Neural crest cell (in vitro differentiated cells): Measurements from ENCODE around the gene EMP1. TPM values are rescaled to one million over a fixed set of nuclear protein-coding genes. Genes with fewer than 3 reads are reported as not detected.

Experiments
- DNase-seq: peaks from one replicate; pipeline ENCODE4 v3.0.0; 2021; ENCODE audit warnings: low read depth, mixed read lengths, low spot score
- H3K27ac Mint-ChIP-seq: one replicate; pipeline ENCODE4 v1.8.0; 2021; ENCODE audit warnings: mild to moderate bottlenecking, mixed read lengths; ENCODE audit not compliant: unreplicated experiment
- H3K27me3 Mint-ChIP-seq: 2 replicates; pipeline ENCODE4 v1.8.0; 2021; ENCODE audit warnings: low read depth, mild to moderate bottlenecking, mixed read lengths
- H3K36me3 Mint-ChIP-seq: 2 replicates; pipeline ENCODE4 v1.8.0; 2021; ENCODE audit warnings: low read depth, mild to moderate bottlenecking, mixed read lengths
- H3K4me1 Mint-ChIP-seq: 2 replicates; pipeline ENCODE4 v1.8.0; 2021; ENCODE audit warnings: mixed read lengths
- H3K4me3 Mint-ChIP-seq: one replicate; pipeline ENCODE4 v1.8.0; 2021; ENCODE audit warnings: mild to moderate bottlenecking, mixed read lengths
- H3K9me3 Mint-ChIP-seq: 2 replicates; pipeline ENCODE4 v1.8.0; 2021; ENCODE audit warnings: mixed read lengths
- CTCF ChIP-seq: fragments of 200-600 bp; sonication (generic); conservative IDR thresholded peaks from 2 replicates; pipeline ENCODE4 v1.5.0; 2021; ENCODE audit warnings: antibody characterized with exemption, mild to moderate bottlenecking
- total RNA-seq: library from RNA; stranded (reverse); gene quantifications from 2 replicates; pipeline ENCODE4 v1.2.1, GENCODE V29; 2021

Gene EMP1
- total RNA-seq, 1 donor from 2014 or later = 0.68 TPM

GRCh38 chr12:13233830-13234641 is 37.5 kb downstream of the EMP1 start:
- Mint-ChIP-seq H3K27me3 (no peaks in the 10 kb centered on the region), H3K27ac (no peak overlapping the region), H3K4me3 (no peak overlapping the region), H3K4me1 (no peaks in the 10 kb centered on the region), H3K36me3 (no peaks in the 10 kb centered on the region), H3K9me3 (peaks cover 3% of the 10 kb centered on the region)
- DNase-seq = peak; percentile 48
- TF ChIP-seq CTCF = peak; percentile 85

DNA sequence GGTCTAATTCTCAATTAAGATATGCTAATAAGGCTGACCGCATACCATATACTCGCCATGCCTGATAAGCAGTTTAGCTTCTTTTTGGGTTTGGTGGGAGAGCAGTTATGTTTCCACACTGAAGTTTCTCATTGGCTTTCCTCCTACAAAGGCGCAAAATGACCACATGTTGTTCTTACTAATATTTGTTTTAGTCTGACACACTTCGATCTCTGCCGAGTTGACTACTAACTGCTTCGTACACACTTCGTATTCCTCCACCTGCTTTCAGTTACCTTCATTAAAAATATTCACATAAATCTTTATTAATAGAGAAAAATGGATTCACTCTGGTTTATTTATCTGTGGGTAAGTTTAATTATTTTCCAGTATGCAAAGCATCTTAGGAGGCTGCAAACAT is 41.7 kb downstream of the EMP1 start:
- TF ChIP-seq CTCF = no peak

GRCh38 chr12:13241833-13242488 is 45.4 kb downstream of the EMP1 start:
- no peak overlapping the region for H3K4me3 Mint-ChIP-seq
- H3K36me3 Mint-ChIP-seq = no peaks in the 10 kb centered on the region
- H3K4me1 Mint-ChIP-seq = no peaks in the 10 kb centered on the region
- H3K9me3 Mint-ChIP-seq = no peaks in the 10 kb centered on the region
- DNase-seq = no peak
- H3K27me3 Mint-ChIP-seq = no peaks in the 10 kb centered on the region
- H3K27ac Mint-ChIP-seq = no peak overlapping the region
- TF ChIP-seq CTCF = no peak

More for the DNA sequence above, 41.7 kb downstream of the EMP1 start:
- no peaks in the 10 kb centered on the region for H3K4me1 Mint-ChIP-seq
- no peak overlapping the region for H3K27ac Mint-ChIP-seq
- no peaks in the 10 kb centered on the region for H3K27me3 Mint-ChIP-seq
- no peak overlapping the region for H3K4me3 Mint-ChIP-seq
- no peaks in the 10 kb centered on the region for H3K9me3 Mint-ChIP-seq
- no peaks in the 10 kb centered on the region for H3K36me3 Mint-ChIP-seq
- DNase-seq = no peak

GRCh38 chr12:13242936-13243335 is 46.4 kb downstream of the EMP1 start:
- no peaks in the 10 kb centered on the region for H3K9me3 Mint-ChIP-seq
- H3K27ac Mint-ChIP-seq = no peak overlapping the region
- H3K27me3 Mint-ChIP-seq = no peaks in the 10 kb centered on the region
- H3K36me3 Mint-ChIP-seq = no peaks in the 10 kb centered on the region
- TF ChIP-seq CTCF = no peak
- H3K4me1 Mint-ChIP-seq = no peaks in the 10 kb centered on the region
- DNase-seq = no peak
- H3K4me3 Mint-ChIP-seq = no peak overlapping the region

- Mint-ChIP-seq H3K36me3 (no peaks in the 10 kb centered on the region), H3K9me3 (no peaks in the 10 kb centered on the region), H3K27ac (no peak overlapping the region), H3K27me3 (no peaks in the 10 kb centered on the region), H3K4me1 (no peaks in the 10 kb centered on the region), H3K4me3 (no peak overlapping the region)
- TF ChIP-seq CTCF = no peak
- DNase-seq = no peak
These were observed 47.1 kb downstream of the EMP1 start for GRCh38 chr12:13243516-13244070.
